Uterus (tissue), 2 donors: ENCODE data around the gene MYO1B.

ENCODE experiments used
- POLR2A ChIP-seq, 2 donors: fragments of 450-650 bp; IDR thresholded peaks; one replicate each; pipeline ENCODE4 v1.6.1; 2016; ENCODE audit warnings: antibody characterized with exemption in 2 of 2, mild to moderate bottlenecking in 1 of 2, moderate library complexity in 1 of 2
- TF ChIP-seq, protein P1 (sequence below), 4 experiments: fragments of 200-600 bp in 2 of 4; fragments of 450-650 bp in 2 of 4; sonication (generic) in 2 of 4; IDR thresholded peaks; one replicate each; pipeline ENCODE4 v1.5.1; 2016 to 2019; ENCODE audit warnings: antibody characterized with exemption in 4 of 4, mild to moderate bottlenecking in 2 of 4, moderate library complexity in 1 of 4

GRCh38 chr2:191308026-191308425 lies 62.8 kb downstream of the MYO1B start:
- TF ChIP-seq POLR2A (IDR thresholded peaks at IDR 0.05), result no peak
- TF ChIP-seq, protein P1, sequence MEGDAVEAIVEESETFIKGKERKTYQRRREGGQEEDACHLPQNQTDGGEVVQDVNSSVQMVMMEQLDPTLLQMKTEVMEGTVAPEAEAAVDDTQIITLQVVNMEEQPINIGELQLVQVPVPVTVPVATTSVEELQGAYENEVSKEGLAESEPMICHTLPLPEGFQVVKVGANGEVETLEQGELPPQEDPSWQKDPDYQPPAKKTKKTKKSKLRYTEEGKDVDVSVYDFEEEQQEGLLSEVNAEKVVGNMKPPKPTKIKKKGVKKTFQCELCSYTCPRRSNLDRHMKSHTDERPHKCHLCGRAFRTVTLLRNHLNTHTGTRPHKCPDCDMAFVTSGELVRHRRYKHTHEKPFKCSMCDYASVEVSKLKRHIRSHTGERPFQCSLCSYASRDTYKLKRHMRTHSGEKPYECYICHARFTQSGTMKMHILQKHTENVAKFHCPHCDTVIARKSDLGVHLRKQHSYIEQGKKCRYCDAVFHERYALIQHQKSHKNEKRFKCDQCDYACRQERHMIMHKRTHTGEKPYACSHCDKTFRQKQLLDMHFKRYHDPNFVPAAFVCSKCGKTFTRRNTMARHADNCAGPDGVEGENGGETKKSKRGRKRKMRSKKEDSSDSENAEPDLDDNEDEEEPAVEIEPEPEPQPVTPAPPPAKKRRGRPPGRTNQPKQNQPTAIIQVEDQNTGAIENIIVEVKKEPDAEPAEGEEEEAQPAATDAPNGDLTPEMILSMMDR (IDR thresholded peaks at IDR 0.05), result no peak
